ENCODE measurements around the gene PYROXD2.

PYROXD2 gene

DNA sequence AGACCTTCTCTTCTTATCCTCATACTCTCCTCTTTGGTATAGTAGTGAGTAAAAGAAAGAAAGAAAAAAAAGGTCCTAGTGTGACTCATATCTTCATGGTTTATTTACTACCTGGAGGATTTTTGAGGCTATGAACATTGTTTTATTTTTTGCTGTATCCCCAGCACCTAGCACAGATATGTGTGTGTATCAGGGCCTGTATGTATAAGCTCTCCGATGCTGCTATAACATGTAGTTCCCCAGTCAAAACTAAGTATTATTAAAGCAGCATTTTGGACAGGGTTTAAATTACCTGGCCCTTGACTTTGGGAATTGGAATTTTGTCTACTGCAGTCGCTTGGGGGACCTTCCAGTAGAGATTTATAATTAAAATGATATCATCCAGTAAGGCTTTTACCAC lies 46.3 kb downstream of the PYROXD2 start:
- no peak for DNase-seq (ENCODE audit: low spot score)
- no peak for TF ChIP-seq CTCF (IDR thresholded peaks at IDR 0.05; ENCODE audit: extremely low read depth, missing control alignments)

GRCh38 chr10:98367604-98368451 lies 47.2 kb downstream of the PYROXD2 start:
- no peak for TF ChIP-seq CTCF (IDR thresholded peaks at IDR 0.05; ENCODE audit: extremely low read depth, missing control alignments)
- DNase-seq (ENCODE audit: low spot score) = no peak

- DNase-seq (ENCODE audit: low spot score) = no peak
- TF ChIP-seq CTCF (IDR thresholded peaks at IDR 0.05; ENCODE audit: extremely low read depth, missing control alignments) = no peak
These were observed 48.9 kb downstream of the PYROXD2 start for GRCh38 chr10:98366062-98366530.

GRCh38 chr10:98365406-98366061 lies 49.4 kb downstream of the PYROXD2 start:
- no peak for TF ChIP-seq CTCF (IDR thresholded peaks at IDR 0.05; ENCODE audit: extremely low read depth, missing control alignments)
- no peak for DNase-seq (ENCODE audit: low spot score)

DNA sequence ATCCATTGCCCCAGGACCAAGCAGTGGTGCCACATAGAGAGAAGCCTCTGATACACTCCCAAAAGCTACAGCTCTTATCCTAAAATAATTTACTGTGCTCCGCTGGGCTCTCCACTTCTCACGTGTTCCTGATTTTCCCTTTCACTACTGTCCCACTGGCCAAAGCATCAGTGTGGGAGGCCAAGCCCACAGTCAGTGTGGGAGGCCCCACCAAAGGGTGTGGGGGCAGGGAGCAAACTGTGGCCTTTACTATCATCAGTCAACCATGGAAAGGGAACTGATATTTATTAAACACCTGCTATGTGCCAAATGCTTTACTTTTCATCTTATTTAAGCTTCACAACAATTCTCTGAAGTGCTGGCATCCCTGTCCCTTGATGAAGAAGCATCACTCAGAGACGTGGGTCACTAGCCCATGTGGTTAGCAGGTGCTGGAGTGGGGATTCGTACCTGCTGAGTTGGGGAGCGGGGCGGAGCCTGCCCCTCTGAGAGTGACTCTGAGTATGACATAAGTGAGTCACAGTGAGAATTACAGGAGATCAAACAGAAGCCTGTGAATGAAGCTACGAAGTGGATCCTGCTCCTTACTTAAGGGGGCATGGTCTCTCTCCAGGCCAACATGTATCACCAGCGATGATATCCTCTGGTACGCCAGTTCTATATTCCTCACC lies 50.4 kb downstream of the PYROXD2 start:
- TF ChIP-seq CTCF (IDR thresholded peaks at IDR 0.05; ENCODE audit: extremely low read depth, missing control alignments) = no peak
- DNase-seq (ENCODE audit: low spot score) = no peak

DNA sequence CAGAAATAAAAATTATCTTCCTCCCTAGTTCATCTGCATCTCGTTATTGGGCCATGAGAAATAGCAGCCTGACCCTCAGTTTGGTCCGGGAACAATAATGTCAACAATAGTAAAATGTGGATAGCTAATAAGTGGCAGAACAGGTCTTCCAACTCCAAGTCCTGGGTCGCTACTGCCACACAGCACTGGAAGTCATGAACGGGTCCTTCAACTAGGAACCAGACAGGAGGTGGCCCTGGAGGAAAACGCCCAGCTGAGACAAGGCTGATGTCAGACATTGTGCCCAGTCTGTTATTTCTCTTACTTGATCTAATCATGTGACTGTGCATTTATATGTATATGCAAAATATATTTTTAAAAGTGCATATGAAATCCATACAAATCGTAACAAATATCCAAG lies 51.8 kb downstream of the PYROXD2 start:
- TF ChIP-seq CTCF (IDR thresholded peaks at IDR 0.05; ENCODE audit: extremely low read depth, missing control alignments) = no peak
- DNase-seq (ENCODE audit: low spot score) = no peak
